ENCODE data around the gene HS3ST1. TPM values are rescaled to one million over a fixed set of nuclear protein-coding genes. Genes with fewer than 3 reads are reported as not detected.

HS3ST1 gene
- total RNA-seq, 1 experiment from 2014 or later, result 134 TPM

- POLR2A ChIA-PET, result no interaction called here
- intact Hi-C loops (cut with micrococcal nuclease), result loop anchor here (10.0 kb wide), 1 partner anchor 513 kb away; no protein-coding TSS in a partner anchor
- Histone ChIP-seq H3K9me3 (ENCODE audit: control insufficient read depth in 1 of 2, insufficient read depth in 1 of 2, low read depth in 1 of 2, low read length in 2 of 2) (no peaks in the 10 kb centered on the region), H3K4me3 (replicated peaks in 1 of 2; ENCODE audit: low read depth in 1 of 2, low read length in 2 of 2) (no peak overlapping the region), H4K20me1 (ENCODE audit: insufficient read depth) (peaks cover 48% of the 10 kb centered on the region; the same call in 1 of the 2 replicates), H3K4me1 (ENCODE audit: control insufficient read depth in 1 of 2, insufficient read depth in 2 of 2, low read length in 2 of 2) (peaks cover 0 to 35% of the 10 kb centered on the region in 2 experiments; a peak in 1 of 4 replicates), H3K4me2 (ENCODE audit: low read length) (no peak overlapping the region), H3K27me3 (ENCODE audit: insufficient read depth, low read length) (no peaks in the 10 kb centered on the region), H3K27ac (ENCODE audit: low read depth, low read length) (no peak overlapping the region), H3K9me2 (ENCODE audit: insufficient read depth) (no peaks in the 10 kb centered on the region), H3K36me3 (ENCODE audit: control insufficient read depth in 1 of 2, insufficient read depth in 2 of 2, low read length in 2 of 2) (peaks cover 31 to 78% of the 10 kb centered on the region in 2 experiments), H2AFZ (ENCODE audit: low read depth, low read length, poor library complexity, severe bottlenecking) (no peak overlapping the region), H3K79me2 (ENCODE audit: insufficient read depth, low read length) (peaks cover 100% of the 10 kb centered on the region), H3K9ac (ENCODE audit: low read length) (no peak overlapping the region)
- no peak for ATAC-seq
- no peak for DNase-seq (ENCODE audit: low read depth, low spot score)
- RAD21 ChIA-PET (ENCODE audit: low non-redundant PET in 1 of 2, low total read pairs in 2 of 2, uncharacterized antibody in 2 of 2, unreplicated experiment in 2 of 2), result no interaction called here
- CTCF ChIA-PET, result interaction anchor here (1.0 to 1.9 kb wide), 2 partner anchors 869 to 1225 kb away, joined by 3 to 4 read pairs; no protein-coding TSS in a partner anchor
- no peak for TF ChIP-seq FOSL1 (IDR thresholded peaks at IDR 0.05; ENCODE audit: low read depth)
- TF ChIP-seq SP1 (IDR thresholded peaks at IDR 0.05; ENCODE audit: low read depth), result no peak
- no peak for TF ChIP-seq POLR2AphosphoS5 (IDR thresholded peaks at IDR 0.05; ENCODE audit: low read depth, low read length)
- TF ChIP-seq JUND (IDR thresholded peaks at IDR 0.05), result no peak
- no peak for TF ChIP-seq SRF (IDR thresholded peaks at IDR 0.05; ENCODE audit: low read depth)
- TF ChIP-seq EZH2phosphoT487 (IDR thresholded peaks at IDR 0.05; ENCODE audit: borderline replicate concordance), result no peak
- TF ChIP-seq, protein P1, sequence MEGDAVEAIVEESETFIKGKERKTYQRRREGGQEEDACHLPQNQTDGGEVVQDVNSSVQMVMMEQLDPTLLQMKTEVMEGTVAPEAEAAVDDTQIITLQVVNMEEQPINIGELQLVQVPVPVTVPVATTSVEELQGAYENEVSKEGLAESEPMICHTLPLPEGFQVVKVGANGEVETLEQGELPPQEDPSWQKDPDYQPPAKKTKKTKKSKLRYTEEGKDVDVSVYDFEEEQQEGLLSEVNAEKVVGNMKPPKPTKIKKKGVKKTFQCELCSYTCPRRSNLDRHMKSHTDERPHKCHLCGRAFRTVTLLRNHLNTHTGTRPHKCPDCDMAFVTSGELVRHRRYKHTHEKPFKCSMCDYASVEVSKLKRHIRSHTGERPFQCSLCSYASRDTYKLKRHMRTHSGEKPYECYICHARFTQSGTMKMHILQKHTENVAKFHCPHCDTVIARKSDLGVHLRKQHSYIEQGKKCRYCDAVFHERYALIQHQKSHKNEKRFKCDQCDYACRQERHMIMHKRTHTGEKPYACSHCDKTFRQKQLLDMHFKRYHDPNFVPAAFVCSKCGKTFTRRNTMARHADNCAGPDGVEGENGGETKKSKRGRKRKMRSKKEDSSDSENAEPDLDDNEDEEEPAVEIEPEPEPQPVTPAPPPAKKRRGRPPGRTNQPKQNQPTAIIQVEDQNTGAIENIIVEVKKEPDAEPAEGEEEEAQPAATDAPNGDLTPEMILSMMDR (IDR thresholded peaks at IDR 0.05 in 2 of 3, conservative IDR thresholded peaks at IDR 0.05 in 1 of 3; ENCODE audit: borderline replicate concordance in 1 of 3, insufficient read depth in 1 of 3, low read depth in 2 of 3, low read length in 2 of 3), result no peak
- TF ChIP-seq, protein P2, sequence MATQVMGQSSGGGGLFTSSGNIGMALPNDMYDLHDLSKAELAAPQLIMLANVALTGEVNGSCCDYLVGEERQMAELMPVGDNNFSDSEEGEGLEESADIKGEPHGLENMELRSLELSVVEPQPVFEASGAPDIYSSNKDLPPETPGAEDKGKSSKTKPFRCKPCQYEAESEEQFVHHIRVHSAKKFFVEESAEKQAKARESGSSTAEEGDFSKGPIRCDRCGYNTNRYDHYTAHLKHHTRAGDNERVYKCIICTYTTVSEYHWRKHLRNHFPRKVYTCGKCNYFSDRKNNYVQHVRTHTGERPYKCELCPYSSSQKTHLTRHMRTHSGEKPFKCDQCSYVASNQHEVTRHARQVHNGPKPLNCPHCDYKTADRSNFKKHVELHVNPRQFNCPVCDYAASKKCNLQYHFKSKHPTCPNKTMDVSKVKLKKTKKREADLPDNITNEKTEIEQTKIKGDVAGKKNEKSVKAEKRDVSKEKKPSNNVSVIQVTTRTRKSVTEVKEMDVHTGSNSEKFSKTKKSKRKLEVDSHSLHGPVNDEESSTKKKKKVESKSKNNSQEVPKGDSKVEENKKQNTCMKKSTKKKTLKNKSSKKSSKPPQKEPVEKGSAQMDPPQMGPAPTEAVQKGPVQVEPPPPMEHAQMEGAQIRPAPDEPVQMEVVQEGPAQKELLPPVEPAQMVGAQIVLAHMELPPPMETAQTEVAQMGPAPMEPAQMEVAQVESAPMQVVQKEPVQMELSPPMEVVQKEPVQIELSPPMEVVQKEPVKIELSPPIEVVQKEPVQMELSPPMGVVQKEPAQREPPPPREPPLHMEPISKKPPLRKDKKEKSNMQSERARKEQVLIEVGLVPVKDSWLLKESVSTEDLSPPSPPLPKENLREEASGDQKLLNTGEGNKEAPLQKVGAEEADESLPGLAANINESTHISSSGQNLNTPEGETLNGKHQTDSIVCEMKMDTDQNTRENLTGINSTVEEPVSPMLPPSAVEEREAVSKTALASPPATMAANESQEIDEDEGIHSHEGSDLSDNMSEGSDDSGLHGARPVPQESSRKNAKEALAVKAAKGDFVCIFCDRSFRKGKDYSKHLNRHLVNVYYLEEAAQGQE (IDR thresholded peaks at IDR 0.05; ENCODE audit: low read depth), result no peak
- no peak for TF ChIP-seq RAD21 (IDR thresholded peaks at IDR 0.05; ENCODE audit: low read depth)
- no peak for TF ChIP-seq ZBTB33 (IDR thresholded peaks at IDR 0.05; ENCODE audit: extremely low read depth, insufficient replicate concordance, low read length)
- TF ChIP-seq POLR2A (IDR thresholded peaks at IDR 0.05; ENCODE audit: borderline replicate concordance, extremely low read depth, insufficient read depth, insufficient read length), result no peak
- TF ChIP-seq YY1 (IDR thresholded peaks at IDR 0.05; ENCODE audit: extremely low read depth, insufficient replicate concordance, low read depth, low read length), result no peak
- no TSS peak for BruUV-seq (replicated peaks)
Observed at GRCh38 chr4:11407551-11407950, 21.1 kb downstream of the HS3ST1 start.

Measured in HCT116 (cell line).